ENCODE results near the gene ZNF445.

The ZNF445 gene

GRCh38 chr3:44455318-44455717 is 22.2 kb downstream of the ZNF445 start:
- DNase-seq (ENCODE audit: low spot score), result no peak
- no peak for TF ChIP-seq CTCF (IDR thresholded peaks at IDR 0.05; ENCODE audit: extremely low read depth, missing control alignments)

- no peak for TF ChIP-seq CTCF (IDR thresholded peaks at IDR 0.05; ENCODE audit: extremely low read depth, missing control alignments)
- DNase-seq (ENCODE audit: low spot score), result no peak
Observed at GRCh38 chr3:44454258-44454657, 23.2 kb downstream of the ZNF445 start.

- no peak for TF ChIP-seq CTCF (IDR thresholded peaks at IDR 0.05; ENCODE audit: extremely low read depth, missing control alignments)
- DNase-seq (ENCODE audit: low spot score), result no peak
Observed at GRCh38 chr3:44451441-44451840, 26.0 kb downstream of the ZNF445 start.

- no peak for TF ChIP-seq CTCF (IDR thresholded peaks at IDR 0.05; ENCODE audit: extremely low read depth, missing control alignments)
Observed at GRCh38 chr3:44446929-44447328, 30.5 kb downstream of the ZNF445 start.

GRCh38 chr3:44445786-44446185 is 31.7 kb downstream of the ZNF445 start:
- no peak for DNase-seq (ENCODE audit: low spot score)
- no peak for TF ChIP-seq CTCF (IDR thresholded peaks at IDR 0.05; ENCODE audit: extremely low read depth, missing control alignments)

More at GRCh38 chr3:44446929-44447328, 30.5 kb downstream of the ZNF445 start:
- no peak for DNase-seq (ENCODE audit: low spot score)

GRCh38 chr3:44444896-44445691 is 32.4 kb downstream of the ZNF445 start:
- TF ChIP-seq CTCF (IDR thresholded peaks at IDR 0.05; ENCODE audit: extremely low read depth, missing control alignments), result no peak
- DNase-seq (ENCODE audit: low spot score), result no peak

DNA sequence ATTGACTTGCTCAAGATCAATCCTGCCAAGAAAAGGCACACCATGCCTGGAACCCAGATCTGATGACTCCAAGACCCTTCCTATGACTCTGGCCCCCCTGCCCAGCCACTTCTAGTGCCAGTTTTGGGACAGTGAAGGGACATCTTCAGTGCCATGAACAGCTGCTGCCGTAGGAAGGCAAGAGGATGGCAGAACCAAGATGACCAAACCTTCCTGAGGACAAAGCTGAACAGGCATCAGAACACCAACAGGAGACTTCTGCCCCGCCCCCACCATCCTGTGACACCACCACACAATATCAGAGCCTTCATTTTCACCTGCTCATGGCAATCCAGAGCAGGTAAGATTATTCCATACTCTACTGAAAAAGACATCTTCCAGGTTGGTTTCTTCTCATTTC is 33.0 kb downstream of the ZNF445 start:
- no peak for DNase-seq (ENCODE audit: low spot score)
- no peak for TF ChIP-seq CTCF (IDR thresholded peaks at IDR 0.05; ENCODE audit: extremely low read depth, missing control alignments)

Measured in GM20000 (cell line).